ENCODE data around the gene ADAT3.
"Not testable (repeated sequence)": the region's sequence is repeated elsewhere in the genome, so short reads cannot be mapped to it uniquely, and the experiment has no call there.

- TF ChIP-seq, protein P1, sequence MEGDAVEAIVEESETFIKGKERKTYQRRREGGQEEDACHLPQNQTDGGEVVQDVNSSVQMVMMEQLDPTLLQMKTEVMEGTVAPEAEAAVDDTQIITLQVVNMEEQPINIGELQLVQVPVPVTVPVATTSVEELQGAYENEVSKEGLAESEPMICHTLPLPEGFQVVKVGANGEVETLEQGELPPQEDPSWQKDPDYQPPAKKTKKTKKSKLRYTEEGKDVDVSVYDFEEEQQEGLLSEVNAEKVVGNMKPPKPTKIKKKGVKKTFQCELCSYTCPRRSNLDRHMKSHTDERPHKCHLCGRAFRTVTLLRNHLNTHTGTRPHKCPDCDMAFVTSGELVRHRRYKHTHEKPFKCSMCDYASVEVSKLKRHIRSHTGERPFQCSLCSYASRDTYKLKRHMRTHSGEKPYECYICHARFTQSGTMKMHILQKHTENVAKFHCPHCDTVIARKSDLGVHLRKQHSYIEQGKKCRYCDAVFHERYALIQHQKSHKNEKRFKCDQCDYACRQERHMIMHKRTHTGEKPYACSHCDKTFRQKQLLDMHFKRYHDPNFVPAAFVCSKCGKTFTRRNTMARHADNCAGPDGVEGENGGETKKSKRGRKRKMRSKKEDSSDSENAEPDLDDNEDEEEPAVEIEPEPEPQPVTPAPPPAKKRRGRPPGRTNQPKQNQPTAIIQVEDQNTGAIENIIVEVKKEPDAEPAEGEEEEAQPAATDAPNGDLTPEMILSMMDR (IDR thresholded peaks at IDR 0.05), result not testable (repeated sequence)
- TF ChIP-seq POLR2A (IDR thresholded peaks at IDR 0.05), result not testable (repeated sequence)
Measured at GRCh38 chr19:1878583-1878982, 26.6 kb upstream of the ADAT3 start.
